Uterus (tissue), 2 donors: ENCODE data around the gene KLF11.

Source experiments
- CTCF ChIP-seq, 4 experiments: fragments of 200-600 bp in 2 of 4; fragments of 450-650 bp in 2 of 4; sonication (generic) in 2 of 4; IDR thresholded peaks; one replicate each; pipeline ENCODE4 v1.5.1; 2016 to 2019; ENCODE audit warnings: antibody characterized with exemption in 4 of 4, mild to moderate bottlenecking in 2 of 4, moderate library complexity in 1 of 4
- POLR2A ChIP-seq, 2 donors: fragments of 450-650 bp; IDR thresholded peaks; one replicate each; pipeline ENCODE4 v1.6.1; 2016; ENCODE audit warnings: antibody characterized with exemption in 2 of 2, mild to moderate bottlenecking in 1 of 2, moderate library complexity in 1 of 2

GRCh38 chr2:10071176-10071575 lies 27.8 kb downstream of the KLF11 start:
- no peak for TF ChIP-seq CTCF (IDR thresholded peaks at IDR 0.05)
- no peak for TF ChIP-seq POLR2A (IDR thresholded peaks at IDR 0.05)
